Endothelial cell of umbilical vein (primary cell): Measurements from ENCODE around the gene SPPL2C. TPM values are rescaled to one million over a fixed set of nuclear protein-coding genes. Genes with fewer than 3 reads are reported as not detected.

Source experiments
- BruUV-seq: library from RNA; stranded (reverse); fragments of 400-500 nt; replicated peaks from 2 replicates; lab custom pipeline; 2021; lab: Mats Ljungman, UMichigan
- CTCF ChIA-PET: fragments of 300-600, 350-600 bp; sonication (Branson Sonifier 250); formaldehyde crosslinking; loops from one replicate; lab custom pipeline; 2021; ENCODE audit warnings: antibody characterized with exemption, inconsistent platforms; lab: Charles Lee
- POLR2A ChIA-PET: fragments of 300-600, 350-600 bp; sonication (Branson Sonifier 250); formaldehyde crosslinking; loops from one replicate; lab custom pipeline; 2021; ENCODE audit warnings: antibody characterized with exemption, inconsistent platforms; lab: Charles Lee
- DNase-seq: peaks from one replicate; pipeline ENCODE4 v3.0.0-alpha.2; 2011; ENCODE audit warnings: low read depth, low spot score
- FAIRE-seq: peaks from 2 replicates; lab custom pipeline; 2011; peaks lifted over from hg19 to GRCh38; lab: Jason Lieb, UNC
- H2AFZ ChIP-seq: 2 replicates; pipeline ENCODE4 v1.6.0; 2012; ENCODE audit warnings: low read depth, low read length, control low read depth, inconsistent platforms
- H3K27ac ChIP-seq: 2 replicates; pipeline ENCODE4 v1.5.1; 2011; ENCODE audit warnings: low read depth, mild to moderate bottlenecking, control low read depth, low read length, moderate library complexity; ENCODE audit not compliant: insufficient read depth
- H3K27me3 ChIP-seq, 2 experiments: 2 replicates each; pipeline versions ENCODE4 v1.6.0 to v1.6.1; 2011; ENCODE audit warnings: low read length in 2 of 2, mixed read lengths in 1 of 2; ENCODE audit not compliant: control insufficient read depth in 2 of 2, insufficient read depth in 2 of 2
- H3K36me3 ChIP-seq, 2 experiments: 2 replicates in 1 of 2; 3 replicates in 1 of 2; pipeline ENCODE4 v1.5.1; 2011; ENCODE audit warnings: low read length in 2 of 2, mild to moderate bottlenecking in 1 of 2, moderate library complexity in 1 of 2; ENCODE audit not compliant: control insufficient read depth in 2 of 2, insufficient read depth in 2 of 2; ENCODE audit errors: extremely low read depth in 1 of 2
- H3K4me1 ChIP-seq: 3 replicates; pipeline ENCODE4 v1.5.1; 2011; ENCODE audit warnings: mild to moderate bottlenecking, low read length; ENCODE audit not compliant: control insufficient read depth, insufficient read depth; ENCODE audit errors: extremely low read depth
- H3K4me2 ChIP-seq: 2 replicates; pipeline ENCODE4 v1.6.1; 2011; ENCODE audit warnings: low read length, control low read depth, mixed read lengths; ENCODE audit not compliant: insufficient read depth
- H3K4me3 ChIP-seq, 3 experiments: fragments of 200-600 bp in 1 of 3; sonication (generic), shearing (Covaris generic) in 1 of 3; replicated peaks in 1 of 3; 2 replicates each; pipeline ENCODE4 v1.5.1; 2011 to 2016; ENCODE audit warnings: control low read depth in 3 of 3, low read length in 3 of 3, mild to moderate bottlenecking in 2 of 3, inconsistent platforms in 1 of 3, low read depth in 1 of 3, moderate library complexity in 1 of 3; ENCODE audit not compliant: insufficient read depth in 1 of 3
- H3K79me2 ChIP-seq: 2 replicates; pipeline ENCODE4 v1.6.0; 2012; ENCODE audit warnings: low read length, inconsistent platforms; ENCODE audit not compliant: control insufficient read depth, insufficient read depth
- H3K9ac ChIP-seq: replicated peaks from 2 replicates; pipeline ENCODE3; 2011; ENCODE audit warnings: low read length, control low read depth; ENCODE audit not compliant: insufficient read depth; ENCODE audit errors: extremely low read depth
- H3K9me1 ChIP-seq: replicated peaks from 3 replicates; pipeline ENCODE4 v1.6.0; 2011; ENCODE audit warnings: mild to moderate bottlenecking, low read length; ENCODE audit not compliant: control insufficient read depth, insufficient read depth; ENCODE audit errors: extremely low read depth
- H3K9me3 ChIP-seq: replicated peaks from 2 replicates; pipeline ENCODE4 v1.5.1; 2012; ENCODE audit warnings: low read length, inconsistent platforms; ENCODE audit not compliant: control insufficient read depth, insufficient read depth
- H4K20me1 ChIP-seq: replicated peaks from 2 replicates; pipeline ENCODE3; 2011; ENCODE audit warnings: mild to moderate bottlenecking, low read length; ENCODE audit not compliant: control insufficient read depth, insufficient read depth; ENCODE audit errors: extremely low read depth
- EZH2 ChIP-seq: IDR thresholded peaks from 2 replicates; pipeline ENCODE4 v1.6.1; 2012; ENCODE audit warnings: borderline replicate concordance, low read depth, mild to moderate bottlenecking, moderate library complexity, low read length, inconsistent platforms; ENCODE audit not compliant: severe bottlenecking
- FOS ChIP-seq: IDR thresholded peaks from 2 replicates; pipeline ENCODE4 v1.6.1; 2011; ENCODE audit warnings: mild to moderate bottlenecking, low read length, moderate library complexity, borderline replicate concordance; ENCODE audit not compliant: insufficient read depth
- GATA2 ChIP-seq: IDR thresholded peaks from 2 replicates; pipeline ENCODE4 v1.7.0; 2011; ENCODE audit warnings: low read depth, mild to moderate bottlenecking, moderate library complexity, mixed read lengths, low read length; ENCODE audit not compliant: insufficient read length, insufficient read depth
- JUN ChIP-seq: IDR thresholded peaks from 2 replicates; pipeline ENCODE4 v1.6.1; 2011; ENCODE audit warnings: borderline replicate concordance, low read depth; ENCODE audit not compliant: insufficient read length, insufficient read depth
- POLR2A ChIP-seq: IDR thresholded peaks from 2 replicates; pipeline ENCODE4 v1.6.1; 2012; ENCODE audit warnings: low read depth, mild to moderate bottlenecking, control low read depth, low read length
- POLR2AphosphoS5 ChIP-seq: IDR thresholded peaks from 2 replicates; pipeline ENCODE4 v1.6.1; 2012; ENCODE audit warnings: low read depth, mild to moderate bottlenecking, control low read depth, low read length, moderate library complexity; ENCODE audit not compliant: insufficient read depth
- dilution Hi-C: fragments of 300-500 bp; cut with MboI; formaldehyde crosslinking; loops from one replicate; pipeline ENCODE4 v1.15.0; 2019; ENCODE audit warnings: low sequenced_read_pairs; ENCODE audit not compliant: extremely low pct_ligation_motif_present
- intact Hi-C: fragments of 100-400 bp; cut with micrococcal nuclease; formaldehyde crosslinking; loops from one replicate; pipeline ENCODE4 v1.10.0; 2022
- polyA plus RNA-seq, 4 experiments: library from polyadenylated mRNA; depleted of rRNA in 3 of 4; stranded (reverse) in 3 of 4; unstranded in 1 of 4; fragments of >200 nt; gene quantifications; 2 replicates each; pipeline versions ENCODE4 v1.2.1 to v1.2.3, GENCODE V29; 2011 to 2012; ENCODE audit warnings: missing spikeins in 1 of 4
- total RNA-seq: library from RNA; stranded (reverse); gene quantifications from 2 replicates; pipeline ENCODE4 v1.2.3, GENCODE V29; 2021
- TF ChIP-seq, protein P1 (sequence below): IDR thresholded peaks from 2 replicates; pipeline ENCODE4 v1.6.1; 2011; ENCODE audit not compliant: insufficient read depth, insufficient read length
- TF ChIP-seq, protein P2 (sequence below), 2 donors: IDR thresholded peaks; 1 replicate in 1 of 2; 2 replicates in 1 of 2; pipeline ENCODE4 v1.5.1; 2011; ENCODE audit warnings: low read length in 2 of 2, mild to moderate bottlenecking in 2 of 2, moderate library complexity in 2 of 2, control low read depth in 1 of 2, inconsistent platforms in 1 of 2, low read depth in 1 of 2; ENCODE audit not compliant: insufficient read depth in 1 of 2; ENCODE audit errors: extremely low read depth in 1 of 2

SPPL2C gene
- total and polyA plus RNA-seq, 2 donors (not counting 3 experiments of a cell fraction or from before 2014, with no cell fraction given), result not detected

DNA sequence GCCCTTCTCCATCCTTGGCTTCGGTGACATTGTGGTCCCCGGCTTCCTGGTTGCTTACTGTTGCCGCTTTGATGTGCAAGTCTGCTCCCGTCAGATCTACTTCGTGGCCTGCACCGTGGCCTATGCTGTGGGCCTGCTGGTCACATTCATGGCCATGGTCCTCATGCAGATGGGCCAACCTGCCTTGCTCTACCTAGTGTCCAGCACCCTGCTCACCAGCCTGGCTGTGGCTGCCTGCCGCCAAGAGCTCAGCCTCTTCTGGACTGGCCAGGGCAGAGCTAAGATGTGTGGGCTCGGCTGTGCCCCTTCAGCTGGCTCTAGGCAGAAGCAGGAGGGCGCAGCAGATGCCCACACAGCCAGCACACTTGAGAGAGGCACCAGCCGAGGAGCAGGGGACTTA, 1.5 kb downstream of the SPPL2C start:
- dilution Hi-C loops, result no loop called here
- ChIA-PET CTCF (no interaction called here), POLR2A (no interaction called here)
- no peak overlapping the region for H3K27ac ChIP-seq
- no peaks in the 10 kb centered on the region for H3K79me2 ChIP-seq
- no peak overlapping the region for H3K4me2 ChIP-seq
- H3K9ac ChIP-seq, result no peak overlapping the region
- no TSS peak for BruUV-seq
- H3K36me3 ChIP-seq, result no peaks in the 10 kb centered on the region
- no peaks in the 10 kb centered on the region for H3K9me1 ChIP-seq
- intact Hi-C loops, result no loop called here
- no peaks in the 10 kb centered on the region for H3K4me1 ChIP-seq
- no peak for FAIRE-seq
- no peaks in the 10 kb centered on the region for H3K27me3 ChIP-seq
- DNase-seq, result no peak
- no peak overlapping the region for H3K4me3 ChIP-seq
- TF ChIP-seq POLR2AphosphoS5, result no peak
- no peak for TF ChIP-seq GATA2
- TF ChIP-seq EZH2, result no peak
- TF ChIP-seq, protein P1, sequence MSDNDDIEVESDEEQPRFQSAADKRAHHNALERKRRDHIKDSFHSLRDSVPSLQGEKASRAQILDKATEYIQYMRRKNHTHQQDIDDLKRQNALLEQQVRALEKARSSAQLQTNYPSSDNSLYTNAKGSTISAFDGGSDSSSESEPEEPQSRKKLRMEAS, result no peak
- TF ChIP-seq POLR2A, result no peak
- no peak for TF ChIP-seq JUN
- TF ChIP-seq FOS, result no peak
- TF ChIP-seq, protein P2, sequence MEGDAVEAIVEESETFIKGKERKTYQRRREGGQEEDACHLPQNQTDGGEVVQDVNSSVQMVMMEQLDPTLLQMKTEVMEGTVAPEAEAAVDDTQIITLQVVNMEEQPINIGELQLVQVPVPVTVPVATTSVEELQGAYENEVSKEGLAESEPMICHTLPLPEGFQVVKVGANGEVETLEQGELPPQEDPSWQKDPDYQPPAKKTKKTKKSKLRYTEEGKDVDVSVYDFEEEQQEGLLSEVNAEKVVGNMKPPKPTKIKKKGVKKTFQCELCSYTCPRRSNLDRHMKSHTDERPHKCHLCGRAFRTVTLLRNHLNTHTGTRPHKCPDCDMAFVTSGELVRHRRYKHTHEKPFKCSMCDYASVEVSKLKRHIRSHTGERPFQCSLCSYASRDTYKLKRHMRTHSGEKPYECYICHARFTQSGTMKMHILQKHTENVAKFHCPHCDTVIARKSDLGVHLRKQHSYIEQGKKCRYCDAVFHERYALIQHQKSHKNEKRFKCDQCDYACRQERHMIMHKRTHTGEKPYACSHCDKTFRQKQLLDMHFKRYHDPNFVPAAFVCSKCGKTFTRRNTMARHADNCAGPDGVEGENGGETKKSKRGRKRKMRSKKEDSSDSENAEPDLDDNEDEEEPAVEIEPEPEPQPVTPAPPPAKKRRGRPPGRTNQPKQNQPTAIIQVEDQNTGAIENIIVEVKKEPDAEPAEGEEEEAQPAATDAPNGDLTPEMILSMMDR (IDR thresholded peaks at IDR 0.05; ENCODE audit: extremely low read depth in 1 of 2, insufficient read depth in 1 of 2, low read depth in 1 of 2, low read length in 2 of 2), result no peak
- no peaks in the 10 kb centered on the region for H4K20me1 ChIP-seq
- H2AFZ ChIP-seq, result no peak overlapping the region
- no peaks in the 10 kb centered on the region for H3K9me3 ChIP-seq
